ENCODE results near the gene TYROBP.
A peak's percentile ranks its signal among the peaks of the same experiment; 100 is the strongest.
"Not testable (repeated sequence)": the region's sequence is repeated elsewhere in the genome, so short reads cannot be mapped to it uniquely, and the experiment has no call there.

Gene TYROBP

DNA sequence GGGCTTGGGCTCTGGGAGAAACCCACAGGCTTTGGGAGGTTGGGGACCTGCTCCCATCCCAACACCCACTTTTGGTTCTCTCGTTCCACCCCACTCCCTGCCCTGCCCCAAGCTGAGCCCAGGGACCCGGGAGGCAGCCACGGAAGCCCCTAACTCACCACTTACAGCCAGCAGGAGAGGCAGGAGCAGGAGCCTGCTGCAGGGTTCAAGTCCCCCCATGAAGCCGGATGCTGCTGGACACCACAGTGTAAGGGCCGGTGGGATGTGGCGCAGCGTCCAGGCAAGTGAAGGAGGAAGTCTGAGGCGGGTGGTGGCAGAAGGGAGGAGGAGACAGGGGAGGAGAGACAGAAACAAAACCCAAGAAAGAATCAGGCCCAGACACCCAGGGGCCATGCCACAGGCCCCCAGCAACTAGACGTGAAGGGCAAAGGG lies at the start of gene TYROBP:
Gene TYROBP, minus strand, starts transcription at position 286 of the 432 bp plus-strand sequence. Its CDS starts 67 bp downstream, at position 219.
- DNase-seq = no peak

DNA sequence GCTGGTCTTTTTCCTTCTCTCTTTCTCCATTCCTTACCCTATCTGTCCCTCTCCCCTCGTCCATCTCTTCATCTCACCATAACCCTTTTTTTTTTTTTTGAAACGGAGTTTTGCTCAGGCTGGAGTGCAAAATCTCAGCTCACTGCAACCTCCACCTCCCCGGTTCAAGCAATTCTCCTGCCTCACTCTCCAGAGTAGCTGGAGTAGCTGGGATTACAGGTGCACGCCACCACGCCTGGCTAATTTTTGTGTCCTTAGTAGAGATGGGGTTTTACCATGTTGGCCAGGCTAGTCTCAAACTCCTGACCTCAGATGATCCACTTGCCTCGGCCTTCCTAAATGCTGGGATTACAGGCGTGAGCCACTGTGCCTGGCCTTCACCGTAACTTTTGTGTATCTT lies 49.3 kb upstream of the TYROBP start:
- not testable (repeated sequence) for DNase-seq

DNA sequence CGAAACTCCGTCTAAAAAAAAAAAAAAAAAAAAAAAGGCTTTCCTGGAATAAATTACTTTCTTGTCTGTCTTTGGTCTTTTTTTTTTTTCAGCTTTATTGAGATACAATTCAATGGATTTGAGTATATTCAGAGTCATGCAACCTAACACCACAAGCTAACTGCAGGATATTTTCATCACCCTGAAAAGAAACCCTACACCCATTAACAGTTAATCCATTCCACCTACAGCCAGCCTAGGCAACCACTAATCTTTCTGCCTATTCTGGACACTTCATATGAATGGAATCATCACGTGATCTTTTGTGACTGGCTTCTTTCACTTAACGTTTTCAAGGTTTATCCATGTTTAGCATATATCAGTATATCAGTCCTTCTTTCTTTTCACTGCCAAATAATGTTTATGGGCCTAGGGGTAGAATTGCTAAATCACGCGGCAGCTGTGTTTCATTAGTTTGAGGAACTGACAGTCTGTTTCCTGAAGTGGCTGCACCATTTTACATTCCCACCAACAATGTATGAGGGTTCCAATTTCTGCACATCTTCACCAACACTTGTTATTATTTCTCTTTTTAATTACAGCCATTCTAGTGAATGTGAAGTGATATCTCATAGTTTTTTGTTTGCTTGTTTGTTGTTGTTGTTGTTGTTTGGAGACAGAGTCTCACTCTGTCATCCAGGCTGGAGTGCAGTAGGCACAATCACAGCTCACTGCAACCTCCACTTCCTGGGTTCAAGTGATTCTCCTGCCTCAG lies 48.0 kb upstream of the TYROBP start:
- DNase-seq = no peak

DNA sequence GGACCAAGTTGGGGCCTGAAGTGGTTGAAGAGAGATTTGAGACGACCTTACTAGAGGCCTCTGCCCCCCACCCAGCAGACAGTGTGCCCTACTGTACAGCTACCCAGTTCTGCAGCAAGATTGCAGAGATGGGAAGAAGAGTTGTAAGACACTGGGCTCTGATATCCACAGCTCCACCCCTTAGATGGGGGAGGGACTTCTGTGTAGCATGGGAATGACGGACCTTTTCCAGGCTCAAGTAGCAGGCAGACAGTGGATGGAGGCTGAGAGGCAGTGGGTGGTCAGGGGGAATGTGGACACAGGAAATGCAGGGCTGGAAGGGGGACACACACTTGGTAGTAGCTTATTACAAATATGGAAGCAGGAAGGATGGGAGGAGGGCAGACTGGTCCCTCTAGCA lies 41.0 kb upstream of the TYROBP start:
- peak; percentile 40 for DNase-seq

DNA sequence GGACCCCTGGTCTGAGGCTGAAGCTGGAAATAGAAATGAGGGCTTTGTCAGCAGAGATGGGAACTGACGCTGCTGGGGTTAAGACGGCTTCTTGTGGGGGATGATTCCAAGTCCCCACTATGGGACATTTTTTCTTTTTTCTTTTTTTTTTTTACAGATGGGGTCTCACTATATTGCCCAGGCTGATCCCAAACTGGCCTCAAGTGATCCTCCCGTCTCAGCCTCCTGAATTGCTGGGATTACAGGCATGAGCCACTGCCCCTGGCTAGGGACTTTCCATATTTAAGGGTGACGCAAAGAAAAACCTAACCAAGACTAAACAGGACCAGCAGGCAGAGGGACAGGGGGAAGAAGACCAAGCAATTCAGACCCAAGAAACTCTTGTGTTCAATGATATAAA lies 38.1 kb upstream of the TYROBP start:
- no peak for DNase-seq

DNA sequence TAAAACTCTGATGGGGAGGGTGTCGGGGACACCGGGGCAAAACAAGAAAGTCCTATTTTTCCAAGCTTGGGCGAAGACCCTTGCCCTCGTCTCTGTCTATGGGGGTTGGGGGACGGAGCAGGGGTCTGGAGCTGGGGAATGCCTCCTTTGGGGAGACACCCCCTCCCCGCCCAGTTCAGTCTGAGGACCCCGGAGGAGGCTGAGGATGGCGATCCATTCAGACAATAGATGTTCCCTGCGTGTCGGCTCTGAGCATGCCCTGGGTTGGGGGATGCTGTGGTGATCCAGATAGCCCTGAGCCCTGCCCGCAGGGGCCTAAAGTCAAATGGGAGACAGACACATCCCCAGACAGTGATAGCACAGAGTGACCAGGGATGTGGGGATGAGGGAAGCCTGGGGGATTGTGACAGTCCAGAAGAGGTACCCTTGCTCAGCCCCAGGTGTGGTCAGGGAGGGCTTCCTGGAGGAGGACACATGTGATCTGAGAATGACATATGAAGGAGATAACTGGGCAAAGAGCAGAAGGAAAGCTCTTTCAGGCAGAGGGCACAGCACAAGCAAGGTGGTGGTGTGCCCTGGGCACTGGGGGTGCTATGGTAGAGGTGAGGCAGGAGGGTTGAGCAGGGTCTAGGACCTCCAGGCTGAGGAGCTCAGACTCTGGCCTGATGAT lies 37.2 kb upstream of the TYROBP start:
- DNase-seq = no peak

DNA sequence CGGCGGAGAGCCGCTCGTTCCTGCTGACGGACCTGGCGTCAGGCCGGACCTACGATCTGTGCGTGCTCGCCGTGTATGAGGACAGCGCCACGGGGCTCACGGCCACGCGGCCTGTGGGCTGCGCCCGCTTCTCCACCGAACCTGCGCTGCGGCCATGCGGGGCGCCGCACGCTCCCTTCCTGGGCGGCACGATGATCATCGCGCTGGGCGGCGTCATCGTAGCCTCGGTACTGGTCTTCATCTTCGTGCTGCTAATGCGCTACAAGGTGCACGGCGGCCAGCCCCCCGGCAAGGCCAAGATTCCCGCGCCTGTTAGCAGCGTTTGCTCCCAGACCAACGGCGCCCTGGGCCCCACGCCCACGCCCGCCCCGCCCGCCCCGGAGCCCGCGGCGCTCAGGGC lies 36.5 kb upstream of the TYROBP start:
- no peak for DNase-seq

DNA sequence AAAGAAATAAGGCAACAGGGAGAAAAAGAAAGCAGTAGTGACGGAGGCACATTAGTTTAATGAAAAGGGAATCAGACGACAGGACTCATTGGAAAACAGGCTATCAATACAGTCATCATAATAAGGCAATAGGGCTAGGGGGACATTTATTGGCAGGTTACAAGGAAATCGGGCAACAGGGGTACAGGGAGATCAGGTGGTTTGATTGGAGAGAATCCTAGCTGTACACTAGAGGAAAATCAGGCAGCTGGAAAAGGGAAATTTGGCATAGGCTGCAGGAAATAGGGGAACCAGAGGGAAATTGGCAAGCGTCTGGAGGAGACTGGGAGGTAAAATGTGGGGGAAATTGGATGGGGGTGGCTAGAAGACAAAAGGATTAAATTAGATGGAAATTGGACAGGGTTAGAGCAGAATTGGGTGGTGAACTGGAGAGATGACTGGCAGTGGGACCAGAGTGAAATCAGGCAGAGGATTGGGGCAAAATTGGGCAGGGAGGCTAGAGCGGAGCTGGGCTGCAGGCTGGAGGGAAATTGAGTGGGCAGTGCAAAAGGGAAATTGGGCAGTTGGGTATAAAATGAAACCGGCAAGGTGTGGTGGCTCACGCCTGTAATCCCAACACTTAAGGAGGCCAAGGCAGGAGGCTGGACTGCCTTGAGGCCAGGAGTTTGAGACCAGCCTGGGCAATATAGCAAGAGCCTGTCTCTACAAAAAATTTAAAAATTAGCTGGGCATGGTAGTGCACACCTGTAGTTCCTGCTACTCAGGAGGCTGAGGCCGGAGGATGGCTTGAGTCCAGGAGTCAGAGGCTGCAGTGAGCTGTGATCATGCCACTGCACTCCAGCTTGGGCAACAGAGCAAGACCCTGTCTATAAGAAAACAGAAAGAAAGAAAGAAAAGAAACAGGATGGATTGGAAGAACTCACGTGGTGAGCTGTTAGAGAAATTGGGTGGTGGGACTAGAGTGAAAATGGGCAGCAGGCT lies 35.5 kb upstream of the TYROBP start:
- no peak for DNase-seq

DNA sequence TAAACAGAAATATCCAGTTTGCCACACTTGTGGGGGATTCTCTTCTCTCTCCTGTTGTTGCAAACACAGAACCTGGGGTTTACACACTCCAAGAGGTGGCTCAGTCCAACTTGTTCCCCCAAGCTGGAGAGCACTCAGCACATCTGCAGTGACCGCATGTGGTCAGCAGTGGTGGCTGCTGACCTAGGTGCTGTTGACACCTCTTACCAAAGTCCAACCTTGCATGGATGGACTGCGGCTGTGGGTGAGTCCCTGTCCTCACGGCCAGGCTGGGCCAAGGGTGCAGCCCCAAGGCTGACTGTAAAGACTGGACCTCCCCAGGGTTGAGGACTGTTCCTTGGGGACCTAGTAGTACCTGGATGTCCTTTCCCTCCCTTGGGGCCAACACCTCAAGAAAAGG lies 34.1 kb upstream of the TYROBP start:
- no peak for DNase-seq

DNA sequence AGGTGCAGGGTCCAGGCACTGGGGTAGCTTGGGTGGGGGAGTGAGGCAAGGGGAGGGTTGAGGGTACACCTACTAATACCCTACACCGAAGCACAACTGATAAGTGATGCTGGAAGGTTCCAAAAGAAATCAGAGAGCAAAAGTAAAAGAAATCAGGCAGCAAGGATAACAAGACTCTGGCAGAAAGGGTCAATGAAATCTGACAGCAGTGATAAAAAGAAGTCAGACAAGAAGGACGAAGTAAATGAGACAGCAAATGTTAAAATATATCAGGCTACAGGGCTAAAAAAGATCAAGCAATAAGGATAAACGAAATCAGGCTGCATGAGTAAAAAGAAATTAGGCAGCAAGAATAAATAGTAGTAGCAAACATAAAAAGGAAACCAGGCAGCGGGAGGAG lies 32.7 kb upstream of the TYROBP start:
- DNase-seq = no peak

DNA sequence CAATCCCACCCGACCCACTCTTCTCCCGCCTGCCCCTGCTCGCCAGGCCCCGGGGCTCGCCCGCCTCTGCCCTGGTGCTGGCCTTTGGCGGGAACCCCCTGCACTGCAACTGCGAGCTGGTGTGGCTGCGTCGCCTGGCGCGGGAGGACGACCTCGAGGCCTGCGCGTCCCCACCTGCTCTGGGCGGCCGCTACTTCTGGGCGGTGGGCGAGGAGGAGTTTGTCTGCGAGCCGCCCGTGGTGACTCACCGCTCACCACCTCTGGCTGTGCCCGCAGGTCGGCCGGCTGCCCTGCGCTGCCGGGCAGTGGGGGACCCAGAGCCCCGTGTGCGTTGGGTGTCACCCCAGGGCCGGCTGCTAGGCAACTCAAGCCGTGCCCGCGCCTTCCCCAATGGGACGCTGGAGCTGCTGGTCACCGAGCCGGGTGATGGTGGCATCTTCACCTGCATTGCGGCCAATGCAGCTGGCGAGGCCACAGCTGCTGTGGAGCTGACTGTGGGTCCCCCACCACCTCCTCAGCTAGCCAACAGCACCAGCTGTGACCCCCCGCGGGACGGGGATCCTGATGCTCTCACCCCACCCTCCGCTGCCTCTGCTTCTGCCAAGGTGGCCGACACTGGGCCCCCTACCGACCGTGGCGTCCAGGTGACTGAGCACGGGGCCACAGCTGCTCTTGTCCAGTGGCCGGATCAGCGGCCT lies 32.1 kb upstream of the TYROBP start:
- no peak for DNase-seq

DNA sequence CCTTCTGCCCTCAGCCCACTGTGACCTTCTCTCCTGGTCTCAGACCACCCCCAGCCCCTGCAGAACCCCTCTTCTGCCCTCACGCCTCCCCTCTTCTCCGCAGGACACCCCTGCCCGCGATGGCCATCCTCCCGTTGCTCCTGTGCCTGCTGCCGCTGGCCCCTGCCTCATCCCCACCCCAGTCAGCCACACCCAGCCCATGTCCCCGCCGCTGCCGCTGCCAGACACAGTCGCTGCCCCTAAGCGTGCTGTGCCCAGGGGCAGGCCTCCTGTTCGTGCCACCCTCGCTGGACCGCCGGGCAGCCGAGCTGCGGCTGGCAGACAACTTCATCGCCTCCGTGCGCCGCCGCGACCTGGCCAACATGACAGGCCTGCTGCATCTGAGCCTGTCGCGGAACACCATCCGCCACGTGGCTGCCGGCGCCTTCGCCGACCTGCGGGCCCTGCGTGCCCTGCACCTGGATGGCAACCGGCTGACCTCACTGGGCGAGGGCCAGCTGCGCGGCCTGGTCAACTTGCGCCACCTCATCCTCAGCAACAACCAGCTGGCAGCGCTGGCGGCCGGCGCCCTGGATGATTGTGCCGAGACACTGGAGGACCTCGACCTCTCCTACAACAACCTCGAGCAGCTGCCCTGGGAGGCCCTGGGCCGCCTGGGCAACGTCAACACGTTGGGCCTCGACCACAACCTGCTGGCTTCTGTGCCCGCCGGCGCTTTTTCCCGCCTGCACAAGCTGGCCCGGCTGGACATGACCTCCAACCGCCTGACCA lies 31.4 kb upstream of the TYROBP start:
- DNase-seq = no peak

DNA sequence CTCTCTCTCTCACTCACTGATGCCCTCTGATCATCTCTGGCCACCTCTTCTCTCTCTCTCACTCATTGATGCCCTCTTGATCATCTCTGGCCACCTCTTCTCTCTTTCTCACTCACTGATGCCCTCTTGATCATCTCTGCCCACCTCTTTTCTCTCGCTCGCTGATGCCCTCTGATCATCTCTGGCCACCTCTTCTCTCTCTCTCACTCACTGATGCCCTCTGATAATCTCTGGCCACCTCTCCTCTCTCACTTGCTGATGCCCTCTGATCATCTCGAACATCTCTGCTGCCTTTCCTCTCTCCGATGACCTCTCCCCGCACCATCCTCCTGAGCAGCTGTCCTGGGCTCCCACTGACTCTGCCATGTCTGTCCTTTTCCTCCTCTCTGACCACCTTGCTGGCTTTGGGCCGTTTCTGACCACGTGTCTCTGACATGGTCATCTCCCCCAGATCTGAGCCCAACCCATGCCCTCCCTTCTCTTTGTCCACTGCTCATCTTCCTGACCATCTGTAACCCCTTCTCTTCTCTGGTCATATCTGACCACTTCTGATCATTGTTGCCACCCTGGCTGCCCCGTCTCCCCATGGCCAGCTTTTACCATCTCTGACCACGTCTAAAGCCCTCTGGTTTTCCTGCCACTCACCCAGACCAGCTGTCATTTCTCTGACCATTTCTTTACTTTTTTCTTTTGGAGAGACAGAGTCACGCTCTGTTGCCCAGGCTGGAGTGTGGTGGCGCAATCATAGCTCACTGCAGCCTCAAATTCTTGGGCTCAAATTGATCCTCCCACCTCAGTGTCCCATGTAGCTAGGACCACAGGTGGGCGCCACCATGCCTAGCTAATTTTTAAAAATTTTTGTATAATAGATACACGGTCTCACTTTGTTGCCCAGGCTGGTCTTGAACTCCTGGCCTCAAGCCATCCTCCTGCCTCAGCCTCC lies 30.5 kb upstream of the TYROBP start:
- no peak for DNase-seq

DNA sequence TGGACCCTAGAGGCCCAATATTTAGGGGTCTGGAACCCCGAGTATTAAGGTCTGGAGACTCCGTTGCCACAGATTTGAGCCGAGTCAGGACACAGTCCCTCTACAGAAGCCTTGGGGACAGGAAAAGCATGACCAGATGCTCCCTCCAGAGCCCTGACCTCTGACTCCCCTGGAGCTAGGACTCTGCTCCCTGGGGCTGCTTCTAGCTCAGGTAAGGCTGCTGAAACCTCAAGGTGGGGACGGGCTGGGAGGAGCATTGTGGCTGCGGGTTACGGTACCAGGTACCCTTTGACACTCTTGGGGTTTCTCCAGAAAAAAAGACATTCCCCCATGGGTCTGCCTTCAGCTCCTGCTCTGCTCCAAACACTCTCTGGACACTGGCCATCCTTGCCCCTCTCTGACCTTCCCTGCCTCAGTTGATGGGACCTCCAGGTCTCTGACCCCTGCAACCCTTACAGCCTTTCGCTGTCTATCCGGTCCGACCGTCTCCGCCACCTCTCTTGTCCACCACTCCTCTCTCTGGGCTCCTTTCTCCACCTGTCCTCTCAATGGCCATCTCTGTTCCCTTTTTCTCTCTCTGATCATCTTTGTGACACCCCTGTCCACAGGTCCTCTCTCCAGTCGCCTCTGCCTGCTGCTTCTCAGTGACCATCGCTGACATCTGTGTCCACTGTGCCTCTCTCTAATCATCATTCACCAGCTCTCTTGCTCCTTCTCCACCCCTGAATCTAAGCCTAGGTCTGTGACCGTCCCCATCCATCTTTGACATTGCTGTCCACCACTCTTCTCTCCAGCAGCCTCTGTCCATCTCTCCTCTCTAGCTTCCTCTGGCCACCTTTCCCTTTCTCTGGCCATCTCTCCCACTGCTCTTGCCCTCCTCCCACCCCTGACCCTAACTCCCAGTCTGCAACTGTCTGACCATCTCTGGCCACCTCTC lies 29.5 kb upstream of the TYROBP start:
- DNase-seq = peak; percentile 51

DNA sequence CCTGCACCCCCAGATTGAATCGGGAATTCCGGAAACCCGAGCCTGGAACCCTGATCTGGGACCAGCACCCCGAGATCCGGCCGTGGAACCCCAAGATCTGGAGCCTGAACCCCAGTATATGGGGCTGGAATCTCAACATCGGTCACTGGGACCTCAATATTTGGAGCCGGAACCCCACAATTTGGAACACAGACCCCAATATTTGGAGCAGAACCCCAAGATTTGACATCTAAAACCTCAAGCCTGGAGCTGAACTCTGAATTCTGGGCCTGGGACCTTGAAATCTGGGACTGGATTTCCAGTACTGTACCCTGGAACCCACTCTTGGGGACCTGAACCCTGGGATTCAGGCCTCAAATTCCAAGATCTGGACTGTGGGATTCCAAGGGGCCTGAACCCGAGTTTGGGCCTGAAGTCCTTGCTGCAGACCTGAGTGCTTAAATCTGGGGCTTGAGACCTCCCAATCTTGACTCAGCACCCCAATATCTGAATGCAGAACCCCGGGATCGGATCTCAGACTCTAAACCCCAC lies 28.7 kb upstream of the TYROBP start:
- no peak for DNase-seq

DNA sequence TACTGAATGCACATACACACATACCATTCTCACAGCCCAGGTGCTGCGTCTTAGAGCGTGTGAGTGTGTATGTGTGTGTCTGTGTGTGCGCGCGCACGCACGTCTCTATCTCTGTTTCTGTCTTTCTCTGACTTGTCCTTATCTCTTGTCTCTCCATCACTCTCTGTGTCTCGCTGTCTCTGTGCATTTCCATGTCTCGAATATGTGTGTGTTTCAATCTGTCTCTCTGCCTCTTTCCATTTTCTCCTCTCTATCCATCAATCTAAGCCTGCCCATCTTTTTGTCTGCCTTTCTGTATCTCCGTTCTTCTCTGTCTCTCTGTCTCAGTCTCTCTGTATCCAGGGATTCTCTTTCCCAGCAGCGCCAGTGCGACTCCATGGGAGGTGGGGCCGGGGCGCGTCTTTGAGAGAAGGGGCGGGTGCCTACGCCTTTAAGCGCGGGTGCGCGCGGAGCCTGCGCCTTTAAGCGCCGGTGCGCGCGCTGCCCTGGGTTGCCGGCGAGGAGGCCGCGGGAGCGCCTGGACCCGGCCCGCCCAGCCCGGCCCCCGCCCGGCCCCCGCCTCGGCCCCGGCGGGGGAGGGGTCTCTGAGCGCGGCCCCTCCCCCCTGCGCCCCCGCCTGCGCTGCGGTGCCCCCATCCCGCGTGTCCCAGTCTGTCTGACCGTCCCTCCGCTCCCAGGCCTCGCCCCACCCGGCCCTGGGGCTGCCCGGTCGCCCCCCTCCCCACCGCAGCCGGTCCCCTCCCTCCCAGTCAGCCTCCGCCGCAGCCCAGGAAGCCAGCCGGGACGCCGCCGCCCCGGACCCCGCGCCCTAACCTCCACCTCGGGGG lies 28.0 kb upstream of the TYROBP start, which contains the start of gene LRFN3:
Gene LRFN3, plus strand, starts transcription at position 464 of the 827 bp plus-strand sequence. CDS start 3,052 bp downstream, outside the sequence.
- DNase-seq = peak; percentile 97

DNA sequence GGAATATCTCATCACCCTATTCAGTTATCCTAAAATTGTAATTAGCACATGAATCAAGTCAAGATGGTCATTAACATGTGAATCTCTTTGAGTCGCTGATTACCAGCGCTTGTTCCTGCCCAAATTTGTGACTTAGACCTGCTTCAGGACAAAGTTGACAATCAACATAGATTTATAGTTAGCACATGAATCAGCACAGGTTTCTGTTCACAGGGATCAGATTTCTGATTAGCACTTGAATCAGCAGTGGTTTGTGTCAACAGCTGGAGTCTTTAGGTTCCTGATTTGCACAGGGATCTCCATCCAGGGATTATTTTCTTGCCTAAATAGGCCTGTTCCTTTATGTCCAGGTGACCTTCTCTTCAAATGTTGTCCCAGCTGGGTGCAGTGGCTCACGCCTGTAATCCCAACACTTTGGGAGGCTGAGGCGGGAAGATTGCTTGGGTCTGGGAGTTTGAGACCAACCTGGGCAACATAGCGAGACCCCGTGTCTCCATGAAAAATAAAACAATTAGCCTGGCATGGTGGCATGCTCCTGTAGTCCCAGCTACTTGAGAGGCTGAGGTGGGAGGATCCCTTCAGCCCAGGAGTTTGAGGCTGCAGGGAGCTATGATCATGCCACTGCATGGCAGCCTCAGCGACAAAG lies 24.3 kb upstream of the TYROBP start:
- peak; percentile 60 for DNase-seq

DNA sequence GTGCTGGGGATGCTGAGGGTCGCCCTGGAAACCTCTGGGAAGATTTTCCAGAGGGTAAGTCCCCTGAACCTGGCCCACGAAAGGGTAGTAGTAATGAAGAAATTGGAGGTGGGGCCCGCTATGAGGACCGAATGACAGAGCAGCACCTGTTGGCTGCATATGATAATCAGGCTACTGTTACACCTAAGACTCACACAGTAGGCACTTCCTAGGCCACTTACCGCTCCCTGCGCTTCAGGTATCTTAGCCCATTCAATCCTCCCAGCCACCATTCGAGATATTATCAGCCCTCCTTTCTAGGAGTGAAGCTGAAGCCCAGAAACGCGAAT lies 23.7 kb upstream of the TYROBP start:
- DNase-seq = peak; percentile 64
